ENCODE measurements around the gene TOMM34.

TOMM34 gene

DNA sequence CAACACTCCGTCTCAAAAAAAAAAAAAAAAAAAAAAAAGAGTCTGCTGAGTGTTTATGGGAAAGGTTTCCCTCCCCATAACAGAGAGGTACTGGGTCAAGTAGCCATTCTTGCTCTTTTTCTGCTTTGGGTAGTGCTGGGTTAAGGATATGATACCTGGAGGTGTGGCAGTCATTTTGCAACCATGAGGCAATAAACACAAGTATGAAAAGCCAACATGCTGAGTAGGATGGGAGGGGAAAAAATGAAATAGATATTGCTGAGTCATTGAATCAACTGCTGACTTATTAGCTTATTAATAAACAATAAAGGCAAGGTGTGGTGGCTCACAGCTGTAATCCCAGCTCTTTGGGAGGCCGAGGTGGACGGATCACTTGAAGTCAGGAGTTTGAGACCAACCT is 2.3 kb upstream of the TOMM34 start:
- no peak for DNase-seq

DNA sequence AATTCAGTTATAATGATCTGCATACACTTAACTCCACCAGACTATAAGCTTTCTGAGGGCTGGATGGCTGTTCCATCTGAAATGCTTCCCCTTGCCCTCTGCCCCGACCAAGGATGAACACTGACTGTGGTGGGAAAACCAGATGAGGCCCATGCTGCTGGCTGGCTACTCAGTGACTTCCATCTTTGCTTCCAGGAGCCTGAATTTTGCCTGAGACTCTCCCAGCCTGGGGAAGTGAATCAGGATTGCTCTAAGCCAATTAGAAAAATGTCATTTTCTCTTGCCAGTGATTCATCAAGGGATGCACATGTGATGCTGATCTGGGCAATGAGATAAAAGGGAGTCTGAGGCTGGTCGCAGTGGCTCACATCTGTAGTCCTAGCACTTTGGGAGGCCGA is 1.7 kb upstream of the TOMM34 start:
- peak; percentile 76 for DNase-seq

DNA sequence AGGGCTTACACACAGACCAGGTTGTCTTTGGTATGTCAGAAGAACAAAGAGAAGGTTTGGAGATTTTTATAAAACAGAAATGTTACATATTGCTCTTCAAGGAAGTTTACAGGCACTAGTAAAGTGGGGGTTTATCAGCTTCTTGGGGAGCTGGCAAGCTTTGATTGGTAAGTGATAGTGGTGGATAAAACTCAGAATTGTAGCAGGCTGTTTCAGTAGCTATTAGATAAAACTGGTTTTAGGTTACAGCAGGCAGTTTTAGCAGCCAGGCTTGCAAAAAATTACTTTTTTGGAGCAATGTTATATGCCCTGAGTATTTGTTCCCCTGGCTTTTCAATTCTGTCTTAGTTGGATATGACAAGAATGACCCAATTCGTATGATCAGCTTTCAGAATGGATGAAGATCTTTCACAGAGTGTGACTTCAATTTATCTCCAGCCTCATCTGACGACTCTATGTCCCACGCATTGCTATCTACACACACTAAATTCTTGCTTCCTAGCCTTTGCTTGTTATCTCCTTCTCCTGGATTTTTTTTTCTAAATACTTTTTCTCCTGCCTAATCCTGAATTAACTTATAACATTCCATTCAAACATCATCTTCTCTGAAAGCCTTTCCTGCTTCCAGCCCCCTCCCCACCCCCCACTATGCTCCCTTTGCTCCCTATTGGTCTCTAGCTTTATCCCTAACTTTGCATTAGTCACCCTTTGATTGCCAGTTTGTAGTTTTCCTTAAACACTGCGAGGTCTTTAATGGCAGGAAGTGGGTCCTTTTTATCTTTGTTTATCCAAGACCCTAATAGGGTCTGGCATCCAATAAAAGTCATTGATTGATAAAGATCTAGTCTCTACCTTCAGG is 1.0 kb upstream of the TOMM34 start:
- DNase-seq: no peak

DNA sequence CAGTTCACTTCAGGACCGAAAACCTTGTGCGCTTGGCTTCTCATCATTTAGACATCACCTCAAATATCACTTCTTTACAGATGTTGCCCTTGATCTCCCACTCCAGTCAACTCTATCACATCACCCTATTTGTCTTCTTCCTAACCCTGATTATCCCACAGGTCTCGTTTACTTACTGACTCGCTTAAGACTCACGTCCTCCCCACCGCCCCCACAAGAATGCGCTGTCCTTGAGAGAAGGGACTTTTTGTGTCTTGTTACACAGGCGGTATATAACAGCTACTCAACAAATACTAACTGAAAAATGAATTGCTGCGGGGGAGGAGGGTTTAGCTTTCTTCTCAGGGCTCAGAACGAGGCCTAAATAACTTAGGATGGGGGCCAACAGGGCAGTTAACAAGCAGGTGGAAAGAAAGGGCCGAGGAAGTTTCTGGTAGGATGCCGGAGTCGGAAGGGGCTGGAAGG is 527 bp downstream of the TOMM34 start:
- DNase-seq: no peak

DNA sequence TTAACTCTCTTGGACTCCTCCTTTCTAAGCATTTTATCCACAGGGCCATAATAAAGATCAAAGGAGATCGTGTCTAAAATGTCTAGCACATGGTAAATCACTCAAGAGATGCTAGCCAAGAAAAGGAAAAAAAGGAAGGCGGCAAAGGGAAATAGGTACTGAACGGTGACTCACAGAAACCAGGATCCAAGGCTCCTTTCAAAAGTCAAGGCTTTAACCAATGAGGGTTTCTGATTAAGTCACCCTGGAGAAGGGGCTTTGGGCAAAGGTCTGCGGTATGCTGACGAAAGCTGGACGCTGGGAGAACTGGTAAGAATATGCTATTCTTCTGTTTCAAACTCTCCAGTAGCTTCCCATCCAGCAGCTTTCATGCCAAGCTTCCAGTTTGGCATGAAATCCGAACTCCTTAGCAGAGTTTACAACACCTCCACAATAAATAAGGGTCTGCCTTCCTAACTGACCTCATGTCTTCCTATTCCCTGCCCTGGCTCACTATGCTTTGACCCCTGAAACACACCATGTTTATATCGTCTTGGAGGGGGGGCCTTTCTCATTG is 1.0 kb downstream of the TOMM34 start:
- DNase-seq: no peak

DNA sequence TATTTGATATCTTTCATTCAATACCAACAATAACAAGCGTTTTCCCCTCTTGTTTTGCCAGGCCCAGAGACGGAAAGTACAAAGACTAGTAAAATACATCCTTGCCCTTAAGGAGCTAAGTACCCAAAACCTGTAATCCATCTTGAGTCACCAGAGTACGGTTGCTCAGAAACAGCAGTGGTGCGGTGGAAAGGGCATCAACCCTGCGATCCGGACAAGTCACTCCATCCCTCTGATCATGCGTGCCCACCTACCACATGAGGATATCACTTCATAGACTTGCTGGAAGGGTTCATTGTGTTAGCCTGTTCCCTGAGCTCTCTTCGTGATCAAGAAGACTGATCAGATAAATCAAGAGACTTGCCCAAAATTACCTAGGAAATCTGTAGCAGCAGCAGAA is 1.9 kb downstream of the TOMM34 start:
- DNase-seq: no peak

DNA sequence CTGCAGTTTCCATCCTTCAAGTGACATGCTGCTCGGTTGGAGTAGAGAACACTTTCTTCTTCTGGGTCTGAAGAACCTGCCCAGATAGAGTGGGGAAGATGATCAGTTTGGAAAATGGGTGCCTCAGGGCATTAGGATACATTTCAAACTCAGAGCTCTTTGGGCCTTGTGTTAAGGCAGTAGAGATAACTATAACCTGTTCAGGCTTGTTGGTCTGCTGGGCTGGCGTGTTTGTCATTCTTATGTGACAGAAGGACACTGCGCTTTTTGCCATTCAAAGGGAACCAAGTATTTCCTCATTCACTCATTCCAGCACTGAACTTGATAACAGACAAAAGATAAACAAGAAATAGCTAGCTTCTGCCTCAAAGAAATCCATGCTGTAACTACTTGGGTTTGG is 3.8 kb downstream of the TOMM34 start:
- no peak for DNase-seq

DNA sequence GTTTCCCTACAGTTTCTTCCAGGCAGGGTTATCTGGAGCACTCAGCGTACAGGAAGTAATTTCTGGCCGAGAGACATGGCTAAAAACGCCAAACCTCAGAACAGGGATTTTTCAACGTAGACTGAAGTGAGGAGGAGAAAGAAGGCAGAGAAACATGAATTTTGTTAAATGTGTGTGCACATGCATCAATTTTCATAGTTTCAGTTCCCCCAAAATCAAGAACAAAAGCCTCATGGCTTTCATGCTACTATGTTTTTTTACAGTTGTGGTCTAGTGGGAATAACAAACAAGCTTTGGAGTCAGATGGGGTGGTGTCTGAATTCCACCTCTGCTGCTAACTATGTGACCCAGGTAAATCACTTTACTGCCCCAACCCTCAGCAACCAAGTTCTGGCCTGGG is 4.9 kb downstream of the TOMM34 start:
- DNase-seq: no peak

DNA sequence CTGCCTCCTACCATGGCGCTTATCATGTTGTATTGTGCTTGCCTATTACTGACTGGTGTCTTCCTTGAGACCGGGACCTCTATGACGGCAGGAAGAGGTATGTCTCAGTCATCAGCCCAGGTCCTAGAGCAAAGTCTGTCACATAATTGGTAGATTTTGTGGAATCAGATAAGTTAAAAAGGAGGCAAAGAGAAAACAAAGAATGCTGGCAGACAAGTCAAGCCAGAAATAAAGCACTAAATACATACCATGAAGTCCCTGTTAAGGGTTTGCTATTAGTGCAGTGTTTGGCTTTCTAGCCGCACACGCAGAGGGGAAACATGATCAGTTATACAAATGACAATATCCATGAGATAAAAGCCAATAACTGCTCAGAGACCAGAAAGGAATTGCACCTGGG is 6.0 kb downstream of the TOMM34 start:
- DNase-seq: no peak

DNA sequence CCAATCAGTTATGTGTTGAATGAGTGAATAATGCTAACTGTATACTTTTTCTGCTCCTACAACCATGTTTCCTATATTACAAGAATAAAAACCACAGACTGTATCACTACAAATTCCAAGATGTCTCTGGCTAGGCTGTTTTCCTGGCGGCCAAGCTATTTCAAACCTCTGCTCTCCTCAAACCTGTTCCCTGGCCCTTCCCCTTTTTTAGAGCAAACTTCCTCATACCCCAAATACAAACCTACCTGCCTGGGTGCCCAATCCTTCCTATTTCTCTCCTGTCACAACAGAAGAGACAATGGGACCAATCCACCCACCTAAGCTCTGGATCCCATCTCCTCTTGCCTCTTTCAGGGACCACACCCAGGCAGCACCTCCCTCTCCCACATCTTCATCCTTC is 7.5 kb downstream of the TOMM34 start:
- DNase-seq: no peak

DNA sequence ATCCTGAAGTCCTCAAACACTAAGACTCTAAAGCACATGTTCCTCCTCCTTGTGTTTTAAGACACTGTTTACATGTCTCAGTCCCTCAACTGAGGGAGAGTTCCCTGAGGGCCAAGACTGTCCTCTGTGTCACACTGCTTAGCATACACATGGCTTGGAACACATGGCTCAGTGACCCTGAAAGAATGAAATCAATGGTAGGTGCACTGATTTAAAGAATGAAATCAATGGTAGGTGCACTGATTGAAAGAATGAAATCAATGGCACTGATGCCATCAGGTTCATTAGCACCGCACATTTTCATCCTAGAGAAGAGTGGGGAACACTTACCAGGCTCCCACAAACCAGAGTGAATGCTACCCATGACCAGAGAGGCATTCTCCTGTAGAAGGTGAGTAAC is 9.8 kb downstream of the TOMM34 start:
- DNase-seq: no peak

DNA sequence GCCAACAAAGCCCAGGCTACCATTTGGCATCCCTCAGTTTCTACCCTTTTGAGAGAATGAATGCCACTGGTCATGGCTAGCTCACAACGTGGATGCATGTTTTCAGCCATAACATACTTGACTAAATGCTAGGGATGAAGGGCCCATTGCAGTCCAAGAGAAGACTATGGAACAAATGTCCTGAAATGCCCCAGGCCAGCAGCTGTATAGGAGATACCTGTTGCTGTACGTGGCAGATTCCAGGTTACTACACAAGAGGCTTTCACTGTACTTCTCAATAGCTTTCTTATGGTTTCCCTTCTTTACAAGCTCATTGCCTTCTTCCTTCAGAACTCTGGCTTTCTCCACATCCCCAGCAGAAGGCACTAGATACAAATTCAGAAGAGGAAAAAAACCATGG is 11.7 kb downstream of the TOMM34 start:
- no peak for DNase-seq

DNA sequence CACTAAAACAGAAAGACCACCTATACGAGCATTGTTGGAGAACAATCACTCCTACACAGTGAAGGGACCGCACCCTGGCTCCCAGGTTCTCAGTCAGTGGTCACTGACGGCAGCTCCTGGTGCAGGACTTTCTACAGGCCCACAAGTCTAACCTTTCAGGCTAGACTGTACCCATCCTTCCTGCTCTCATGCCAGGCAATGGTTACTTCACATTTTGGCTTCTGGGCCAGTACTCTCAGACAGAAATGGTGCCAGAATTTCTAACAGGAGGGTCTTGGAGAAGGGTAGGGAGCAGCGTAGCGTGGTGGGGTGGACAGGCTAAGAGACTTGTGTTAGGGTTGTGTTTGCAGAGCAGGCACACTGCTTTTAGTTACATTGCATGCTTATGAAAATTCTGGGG is 12.1 kb downstream of the TOMM34 start:
- DNase-seq: no peak

DNA sequence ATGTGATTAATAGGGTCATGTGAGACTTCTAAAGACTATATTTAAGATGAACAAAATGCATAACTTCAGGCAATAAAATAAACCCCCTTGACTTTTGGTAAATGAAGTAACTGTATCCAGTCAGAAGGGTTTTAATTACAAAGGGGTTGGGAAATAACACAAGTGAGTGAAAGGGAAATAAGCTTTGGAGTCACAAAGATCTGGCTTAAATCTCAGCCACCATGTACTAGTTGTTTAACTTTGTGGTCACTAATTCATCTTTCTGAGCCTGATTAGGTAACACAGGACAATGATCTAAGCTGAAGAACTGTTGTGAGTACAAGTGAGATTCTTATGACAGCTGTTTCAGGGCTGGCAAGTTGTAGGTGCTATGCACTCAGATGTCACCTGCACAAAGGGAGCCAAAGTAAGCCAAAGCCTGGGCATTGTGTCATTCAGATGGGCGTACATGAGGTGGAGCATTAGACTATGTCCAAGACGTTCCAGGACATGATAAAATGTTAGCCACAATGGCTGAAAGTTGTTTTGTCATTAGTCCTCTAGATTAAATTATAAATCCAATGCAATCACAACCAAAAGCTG is 13.8 kb downstream of the TOMM34 start:
- DNase-seq: no peak

DNA sequence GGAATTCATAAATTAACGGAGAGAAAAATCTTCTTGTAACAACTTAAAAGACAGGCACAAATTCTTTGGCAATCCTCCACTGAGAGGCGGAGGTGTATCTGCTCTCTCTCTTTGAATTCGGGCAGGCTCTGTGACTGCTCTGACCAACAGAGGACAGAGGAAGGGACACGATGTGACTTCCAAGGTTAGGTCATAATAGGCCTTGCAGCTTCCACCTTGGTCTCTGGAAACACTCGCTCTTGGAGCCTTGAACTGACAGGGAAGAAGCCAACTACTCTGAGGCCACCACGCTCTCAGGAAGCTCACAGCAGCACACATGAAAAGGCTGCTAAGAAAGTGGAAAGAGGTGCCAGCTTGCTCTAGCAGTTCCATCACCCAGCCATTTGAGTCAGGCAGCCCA is 14.9 kb downstream of the TOMM34 start:
- DNase-seq: no peak

DNA sequence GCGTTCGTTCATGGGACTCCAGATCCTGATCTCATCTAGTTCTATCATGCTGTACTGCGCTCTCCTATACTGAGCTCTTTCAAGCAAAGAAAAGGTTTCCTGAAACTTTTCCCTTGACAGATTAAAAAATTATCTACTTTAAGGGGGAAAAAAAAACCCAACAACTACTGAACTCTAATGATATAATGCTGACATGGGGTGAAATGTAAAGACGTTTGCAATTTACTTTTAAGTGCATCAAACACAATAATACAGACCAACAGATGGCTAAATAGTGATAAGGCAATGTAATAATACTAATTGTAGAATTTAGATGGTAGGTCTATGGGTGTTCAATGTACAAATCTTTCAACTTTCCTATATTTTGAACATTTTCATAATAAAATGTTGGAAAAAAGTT is 16.4 kb downstream of the TOMM34 start:
- DNase-seq: no peak

DNA sequence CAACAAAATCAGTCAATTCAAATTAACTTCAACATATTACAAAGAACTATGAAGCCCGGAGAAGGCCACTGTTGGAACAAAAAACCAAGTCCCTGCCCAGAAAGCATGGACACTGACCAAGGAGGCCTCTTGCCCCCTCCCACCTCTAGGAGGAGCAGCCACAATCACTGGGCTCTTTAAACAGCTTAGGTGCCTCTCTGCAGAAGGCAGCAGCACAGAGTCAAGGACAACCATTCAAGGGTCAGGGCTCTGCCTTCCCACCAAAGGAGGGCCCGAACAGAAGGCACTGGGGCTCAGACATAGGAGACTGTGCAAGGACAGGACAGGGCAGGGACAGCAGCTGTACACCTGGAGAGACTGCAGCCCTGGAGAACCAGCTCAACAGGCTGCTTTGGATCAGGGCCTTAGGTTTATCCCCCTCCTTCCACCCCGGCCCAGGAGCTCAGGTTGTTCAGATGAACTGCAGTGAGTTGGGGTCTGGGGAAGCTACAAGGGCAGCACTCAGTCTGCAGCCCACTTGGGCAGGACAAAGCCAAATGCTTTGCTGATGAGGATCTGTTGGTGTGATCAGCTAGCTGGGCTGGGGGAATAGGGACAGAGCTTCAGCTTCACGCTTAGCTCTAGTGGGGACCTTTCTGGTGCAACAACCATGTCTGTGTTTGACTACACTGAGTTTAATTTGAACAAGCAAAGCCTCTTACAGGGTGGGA is 17.8 kb downstream of the TOMM34 start:
- no peak for DNase-seq

DNA sequence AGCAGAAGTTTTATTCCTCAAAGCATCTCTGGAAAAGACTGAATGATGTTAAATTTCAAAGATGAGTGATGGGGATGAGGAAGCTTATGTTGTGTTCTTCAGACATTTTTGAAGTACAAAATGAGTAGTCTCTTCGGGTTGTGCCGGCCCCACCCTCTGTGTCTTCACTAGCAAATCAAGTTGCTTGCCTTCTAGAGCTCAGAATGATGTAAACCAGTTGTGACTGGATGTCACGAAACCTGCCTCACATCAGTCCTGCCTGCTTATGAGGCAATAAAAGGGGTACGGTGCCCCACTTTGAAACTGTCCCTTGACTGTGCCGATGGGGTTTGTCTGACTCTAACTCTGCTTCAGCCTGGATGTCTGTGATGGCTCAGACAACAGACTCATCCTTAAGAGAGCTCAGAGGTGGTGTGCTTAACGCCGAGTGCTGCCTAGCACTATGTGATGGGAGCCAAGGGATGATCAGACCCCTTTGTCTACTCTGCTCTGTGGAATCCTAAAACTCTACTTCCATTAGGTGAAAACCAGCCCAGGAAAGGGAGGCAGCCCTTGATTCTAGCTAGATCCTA is 19.0 kb downstream of the TOMM34 start:
- no peak for DNase-seq

DNA sequence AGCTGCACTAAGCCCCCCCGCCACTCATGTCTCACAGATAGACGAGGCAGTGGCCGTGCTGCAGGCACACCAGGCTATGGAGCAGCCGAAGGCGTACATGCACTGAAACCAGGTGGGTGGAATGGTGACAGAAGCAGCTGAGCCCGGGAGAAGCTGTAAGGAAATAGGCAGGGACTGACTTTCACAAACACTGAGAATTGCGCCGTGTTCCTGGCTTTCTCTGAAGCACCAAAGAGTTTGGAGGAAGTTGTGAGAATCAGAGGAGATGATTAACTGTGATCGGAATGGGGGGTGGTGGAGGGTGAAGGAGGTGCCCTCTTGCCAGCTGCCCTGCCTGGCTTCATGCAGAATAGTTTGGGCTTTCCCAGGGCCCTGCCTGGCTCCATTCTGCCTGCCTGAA is 21.6 kb downstream of the TOMM34 start:
- no peak for DNase-seq

DNA sequence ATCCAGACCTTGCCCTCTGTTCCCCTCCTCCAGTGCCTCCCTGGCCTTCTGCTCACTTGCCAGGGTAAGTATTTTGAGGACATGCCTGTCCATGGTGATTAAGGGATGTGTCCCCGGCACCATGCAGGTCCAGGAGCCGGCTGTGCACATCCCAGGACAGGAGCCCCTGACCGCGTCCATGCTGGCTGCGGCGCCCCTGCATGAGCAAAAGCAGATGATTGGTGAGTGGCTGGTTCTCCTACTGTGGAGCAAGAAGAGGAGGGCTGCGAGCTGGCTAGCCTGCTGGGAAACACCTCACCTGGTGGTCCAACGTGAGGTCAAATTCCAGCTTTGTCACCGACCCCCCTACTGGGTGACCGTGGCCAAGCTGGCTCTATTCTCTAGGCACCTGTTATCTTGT is 23.7 kb downstream of the TOMM34 start:
- no peak for DNase-seq

DNA sequence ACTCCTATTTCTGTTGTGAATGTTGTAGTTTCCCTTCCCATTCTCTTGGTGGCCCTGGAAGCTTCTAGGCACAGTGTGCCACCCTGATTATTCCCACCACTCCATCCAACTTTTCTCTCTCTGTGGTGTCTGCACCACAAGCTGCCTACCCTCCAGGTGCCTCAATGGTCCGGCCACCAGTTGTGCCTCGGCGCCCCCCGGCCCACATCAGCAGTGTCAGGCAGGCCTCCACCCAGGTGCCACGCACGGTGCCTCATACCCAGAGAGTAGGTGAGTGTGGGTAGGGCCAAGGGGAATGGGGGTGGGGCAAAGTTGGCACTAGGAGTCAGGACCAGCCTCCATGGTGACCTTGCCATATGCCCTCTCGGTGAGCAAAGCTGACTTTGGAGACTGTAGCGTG is 27.3 kb downstream of the TOMM34 start:
- no peak for DNase-seq

DNA sequence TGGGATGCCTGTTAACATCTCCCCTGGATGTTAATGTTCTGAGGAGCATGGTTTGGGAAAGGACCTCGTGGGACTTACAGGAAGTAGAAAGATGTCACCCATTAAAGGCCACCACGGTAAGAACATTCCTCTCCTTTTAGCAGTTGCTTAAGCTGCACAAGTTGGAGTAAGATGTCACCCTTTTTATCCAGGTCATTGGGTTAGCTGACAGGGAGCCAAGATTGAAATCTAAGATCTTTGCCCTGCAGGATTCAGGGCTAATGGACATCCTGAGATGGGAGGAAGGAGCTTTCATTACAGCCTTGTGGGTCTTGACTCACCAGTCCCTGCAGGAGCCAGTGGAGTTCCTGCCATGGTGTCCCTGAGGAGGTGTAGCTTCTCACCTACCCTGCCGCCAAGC is 28.3 kb downstream of the TOMM34 start:
- no peak for DNase-seq

DNA sequence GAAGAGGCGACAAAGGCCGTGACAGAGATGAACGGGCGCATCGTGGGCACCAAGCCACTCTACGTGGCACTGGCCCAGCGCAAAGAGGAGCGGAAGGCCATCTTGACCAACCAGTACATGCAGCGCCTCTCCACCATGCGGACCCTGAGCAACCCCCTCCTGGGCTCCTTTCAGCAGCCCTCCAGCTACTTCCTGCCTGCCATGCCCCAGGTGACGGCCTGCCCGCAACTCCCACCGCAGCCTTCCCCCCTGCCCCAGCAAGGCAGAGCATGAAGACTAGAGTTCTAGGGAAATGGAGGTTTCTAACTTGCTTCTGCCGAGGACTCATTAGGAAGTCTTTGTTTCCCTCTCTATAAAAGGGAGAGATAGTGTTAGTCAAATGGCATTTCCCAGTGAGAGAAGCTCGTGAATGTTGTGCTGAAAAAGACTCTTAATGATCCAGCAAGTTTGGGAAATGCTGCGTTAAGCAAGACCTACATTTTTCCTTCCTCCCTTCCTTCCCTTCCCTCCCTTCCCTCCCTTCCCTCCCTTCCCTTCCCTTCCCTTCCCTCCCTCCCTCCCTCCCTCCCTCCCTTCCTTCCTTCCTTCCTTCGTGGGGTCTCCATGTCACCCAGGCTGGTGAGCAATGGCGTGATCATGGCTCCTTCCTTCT is 29.6 kb downstream of the TOMM34 start:
- DNase-seq: no peak

All from T1000 (cell line).